Measurements from ENCODE around the gene POU4F1. TPM values are rescaled to one million over a fixed set of nuclear protein-coding genes. Genes with fewer than 3 reads are reported as not detected.

POU4F1 gene, protein sequence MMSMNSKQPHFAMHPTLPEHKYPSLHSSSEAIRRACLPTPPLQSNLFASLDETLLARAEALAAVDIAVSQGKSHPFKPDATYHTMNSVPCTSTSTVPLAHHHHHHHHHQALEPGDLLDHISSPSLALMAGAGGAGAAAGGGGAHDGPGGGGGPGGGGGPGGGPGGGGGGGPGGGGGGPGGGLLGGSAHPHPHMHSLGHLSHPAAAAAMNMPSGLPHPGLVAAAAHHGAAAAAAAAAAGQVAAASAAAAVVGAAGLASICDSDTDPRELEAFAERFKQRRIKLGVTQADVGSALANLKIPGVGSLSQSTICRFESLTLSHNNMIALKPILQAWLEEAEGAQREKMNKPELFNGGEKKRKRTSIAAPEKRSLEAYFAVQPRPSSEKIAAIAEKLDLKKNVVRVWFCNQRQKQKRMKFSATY
- 0.69 to 0.88 TPM (median 0.78 TPM) in 5 replicates for total RNA-seq (2022; extraction: Qiagen RNA extraction)

GRCh38 chr13:78603240-78603957, at the start of gene POU4F1:
POU4F1 (minus strand) TSS chr13:78603552; CDS start chr13:78603326, 226 bp downstream.

Other genes starting within 250 kb of the POU4F1 start
- gene OBI1, start 55.6 kb upstream of the POU4F1 start, total RNA-seq (2022; extraction: Qiagen RNA extraction): 7.5 to 10.9 TPM (median 7.8 TPM) in 5 replicates

Measured in A549 treated with AZD2906 at 1 μM for 4 hours (cell line).